ENCODE measurements around the gene MAP3K8. TPM values are rescaled to one million over a fixed set of nuclear protein-coding genes. Genes with fewer than 3 reads are reported as not detected.

MAP3K8 gene
- total and polyA plus RNA-seq, 7 experiments from 2014 or later = 0.28 to 102 (median 16.4) TPM; not detected in 1

- ChIA-PET CTCF (no interaction called here), POLR2A (no interaction called here)
- peaks cover 0 to 1% (median 0%) of the 10 kb centered on the region in 11 donors for H3K9me3 Mint-ChIP-seq
- H3K27ac Mint-ChIP-seq = peak overlapping the region in 4 of 9 donors; percentile 38 to 60 (median 43)
- ATAC-seq (peak; percentile 89), DNase-seq (peak in 1 of 9 donors; percentile 23)
- H3K27ac ChIP-seq (ENCODE audit: low read depth, low read length) = no peak overlapping the region
- H3K9me3 ChIP-seq (ENCODE audit: control insufficient read depth in 2 of 3, low read length in 3 of 3) = no peaks in the 10 kb centered on the region
- intact Hi-C loops (cut with micrococcal nuclease) = loop anchor here (1.0 to 5.0 kb wide), 2 partner anchors 33 to 35 kb away; no protein-coding TSS in a partner anchor
- H3K36me3 ChIP-seq (ENCODE audit: control insufficient read depth in 2 of 3, insufficient read depth in 3 of 3, low read length in 3 of 3) = no peaks in the 10 kb centered on the region
- peaks cover 12 to 53% of the 10 kb centered on the region in 2 donors for H3K4me1 ChIP-seq (ENCODE audit: control insufficient read depth in 2 of 2, insufficient read depth in 2 of 2, low read length in 2 of 2)
- H3K27me3 Mint-ChIP-seq = peaks cover 0 to 18% (median 0%) of the 10 kb centered on the region in 5 donors
- peak overlapping the region in 1 of 10 donors; percentile 33 for H3K4me3 Mint-ChIP-seq
- H3K36me3 Mint-ChIP-seq = peaks cover 0 to 17% (median 0%) of the 10 kb centered on the region in 5 donors
- H3K4me3 ChIP-seq (ENCODE audit: low read length) = no peak overlapping the region
- no peaks in the 10 kb centered on the region for H3K27me3 ChIP-seq (ENCODE audit: control insufficient read depth in 2 of 2, insufficient read depth in 2 of 2, low read length in 2 of 2)
- H3K4me1 Mint-ChIP-seq = peaks cover 37 to 78% (median 53%) of the 10 kb centered on the region in 7 donors
These were observed 59.9 kb downstream of the MAP3K8 start for GRCh38 chr10:30493609-30494530.

DNA sequence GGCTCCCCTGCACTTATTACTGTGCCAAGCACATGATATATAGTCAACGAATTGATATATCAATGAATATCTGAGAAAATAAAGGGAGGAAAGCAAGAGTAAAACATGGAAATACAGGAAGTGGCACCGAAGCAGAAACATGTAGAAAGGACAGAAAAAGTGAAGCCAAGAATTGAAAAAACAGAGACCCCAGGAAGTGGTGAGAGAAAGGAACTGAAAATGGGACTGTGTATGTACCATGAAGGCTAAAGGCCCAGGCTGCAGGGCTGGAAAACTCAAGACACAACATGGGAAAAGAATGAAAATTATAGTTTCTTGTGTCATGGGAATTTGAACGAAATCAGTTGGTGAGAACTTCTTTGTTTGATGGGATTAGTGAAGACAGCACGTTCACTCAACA is 60.6 kb downstream of the MAP3K8 start:
- no peak overlapping the region for H3K27ac ChIP-seq (ENCODE audit: low read depth, low read length)
- DNase-seq (no peak), ATAC-seq (no peak)
- intact Hi-C loops (cut with micrococcal nuclease) = loop anchor here in 1 of 2 donors (5.0 kb wide), 1 partner anchor 33 kb away; no protein-coding TSS in a partner anchor
- H3K36me3 Mint-ChIP-seq = peaks cover 0 to 16% (median 0%) of the 10 kb centered on the region in 5 donors
- H3K36me3 ChIP-seq (ENCODE audit: control insufficient read depth in 2 of 3, insufficient read depth in 3 of 3, low read length in 3 of 3) = no peaks in the 10 kb centered on the region
- peaks cover 0 to 1% (median 0%) of the 10 kb centered on the region in 11 donors for H3K9me3 Mint-ChIP-seq
- H3K9me3 ChIP-seq (ENCODE audit: control insufficient read depth in 2 of 3, low read length in 3 of 3) = no peaks in the 10 kb centered on the region
- H3K4me3 ChIP-seq (ENCODE audit: low read length) = no peak overlapping the region
- peaks cover 12 to 53% of the 10 kb centered on the region in 2 donors for H3K4me1 ChIP-seq (ENCODE audit: control insufficient read depth in 2 of 2, insufficient read depth in 2 of 2, low read length in 2 of 2)
- CTCF ChIA-PET = no interaction called here
- peak overlapping the region in 3 of 9 donors; percentile 6 to 46 (median 15) for H3K27ac Mint-ChIP-seq
- H3K4me3 Mint-ChIP-seq = peak overlapping the region in 1 of 10 donors; percentile 15
- POLR2A ChIA-PET = no interaction called here
- H3K27me3 ChIP-seq (ENCODE audit: control insufficient read depth in 2 of 2, insufficient read depth in 2 of 2, low read length in 2 of 2) = no peaks in the 10 kb centered on the region
- peaks cover 0 to 11% (median 0%) of the 10 kb centered on the region in 5 donors for H3K27me3 Mint-ChIP-seq
- H3K4me1 Mint-ChIP-seq = peaks cover 37 to 84% (median 53%) of the 10 kb centered on the region in 7 donors

GRCh38 chr10:30495687-30496086 is 61.7 kb downstream of the MAP3K8 start:
- DNase-seq (no peak), ATAC-seq (no peak)
- Mint-ChIP-seq H3K27ac (peak overlapping the region in 1 of 9 donors; percentile 10), H3K4me1 (peaks cover 37 to 87% (median 50%) of the 10 kb centered on the region in 7 donors), H3K9me3 (peaks cover 0 to 2% (median 0%) of the 10 kb centered on the region in 11 donors), H3K36me3 (peaks cover 0 to 14% (median 0%) of the 10 kb centered on the region in 5 donors), H3K27me3 (peaks cover 0 to 7% (median 0%) of the 10 kb centered on the region in 5 donors), H3K4me3 (no peak overlapping the region)
- intact Hi-C loops (cut with micrococcal nuclease) = no loop called here
- Histone ChIP-seq H3K9me3 (ENCODE audit: control insufficient read depth in 2 of 3, low read length in 3 of 3) (no peaks in the 10 kb centered on the region), H3K27me3 (ENCODE audit: control insufficient read depth in 2 of 2, insufficient read depth in 2 of 2, low read length in 2 of 2) (no peaks in the 10 kb centered on the region), H3K4me3 (ENCODE audit: low read length) (no peak overlapping the region), H3K36me3 (ENCODE audit: control insufficient read depth in 2 of 3, insufficient read depth in 3 of 3, low read length in 3 of 3) (no peaks in the 10 kb centered on the region), H3K4me1 (ENCODE audit: control insufficient read depth in 2 of 2, insufficient read depth in 2 of 2, low read length in 2 of 2) (peaks cover 12 to 56% of the 10 kb centered on the region in 2 donors), H3K27ac (ENCODE audit: low read depth, low read length) (no peak overlapping the region)
- ChIA-PET POLR2A (no interaction called here), CTCF (no interaction called here)

DNA sequence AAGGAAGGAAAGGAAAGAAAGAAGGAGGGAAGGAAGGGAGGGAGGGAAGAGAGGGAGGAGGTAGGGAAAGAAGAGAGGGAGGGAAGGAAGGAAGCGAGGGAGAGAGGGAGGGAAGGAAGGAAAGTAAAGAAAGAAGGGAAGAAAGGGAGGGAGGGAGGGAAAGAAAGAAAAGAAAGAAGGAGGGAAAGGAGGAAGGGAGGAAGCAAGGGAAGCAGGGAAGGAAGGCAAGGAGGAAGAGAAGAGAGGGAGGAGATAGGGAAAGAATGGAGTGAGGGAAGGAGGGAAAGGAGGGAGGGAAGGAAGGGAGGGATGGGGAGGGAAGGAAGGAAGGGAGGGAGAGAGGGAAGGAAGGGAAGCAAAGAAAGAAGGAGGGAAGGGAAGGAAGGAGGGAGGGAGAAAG is 65.8 kb downstream of the MAP3K8 start:
- peaks cover 0 to 7% (median 0%) of the 10 kb centered on the region in 5 donors for H3K36me3 Mint-ChIP-seq
- no peak for ATAC-seq
- CTCF ChIA-PET = no interaction called here

GRCh38 chr10:30500534-30500933 is 66.5 kb downstream of the MAP3K8 start:
- H3K27ac ChIP-seq (ENCODE audit: low read depth, low read length) = no peak overlapping the region
- peaks cover 0 to 6% (median 0%) of the 10 kb centered on the region in 5 donors for H3K36me3 Mint-ChIP-seq
- peaks cover 23 to 55% of the 10 kb centered on the region in 2 donors for H3K4me1 ChIP-seq (ENCODE audit: control insufficient read depth in 2 of 2, insufficient read depth in 2 of 2, low read length in 2 of 2)
- intact Hi-C loops (cut with micrococcal nuclease) = loop anchor here in 1 of 2 donors (2.0 to 5.0 kb wide), 2 partner anchors 43 to 64 kb away; no protein-coding TSS in a partner anchor
- peaks cover 0 to 5% (median 0%) of the 10 kb centered on the region in 5 donors for H3K27me3 Mint-ChIP-seq
- H3K27ac Mint-ChIP-seq = peak overlapping the region in 2 of 9 donors; percentile 18 to 68
- H3K4me1 Mint-ChIP-seq = peaks cover 32 to 87% (median 36%) of the 10 kb centered on the region in 7 donors
- H3K36me3 ChIP-seq (ENCODE audit: control insufficient read depth in 2 of 3, insufficient read depth in 3 of 3, low read length in 3 of 3) = no peaks in the 10 kb centered on the region
- H3K4me3 ChIP-seq (ENCODE audit: low read length) = no peak overlapping the region
- ChIA-PET POLR2A (no interaction called here), CTCF (no interaction called here)
- H3K9me3 ChIP-seq (ENCODE audit: control insufficient read depth in 2 of 3, low read length in 3 of 3) = no peaks in the 10 kb centered on the region
- H3K9me3 Mint-ChIP-seq = peaks cover 0 to 2% (median 0%) of the 10 kb centered on the region in 11 donors
- ATAC-seq (no peak), DNase-seq (no peak)
- peak overlapping the region in 1 of 10 donors; percentile 52 for H3K4me3 Mint-ChIP-seq
- no peaks in the 10 kb centered on the region for H3K27me3 ChIP-seq (ENCODE audit: control insufficient read depth in 2 of 2, insufficient read depth in 2 of 2, low read length in 2 of 2)

More for the DNA sequence above, 65.8 kb downstream of the MAP3K8 start:
- POLR2A ChIA-PET = no interaction called here
- H3K9me3 ChIP-seq (ENCODE audit: control insufficient read depth in 2 of 3, low read length in 3 of 3) = no peaks in the 10 kb centered on the region
- intact Hi-C loops (cut with micrococcal nuclease) = loop anchor here in 1 of 2 donors (2.0 to 5.0 kb wide), 2 partner anchors 43 to 63 kb away; no protein-coding TSS in a partner anchor
- no peaks in the 10 kb centered on the region for H3K36me3 ChIP-seq (ENCODE audit: control insufficient read depth in 2 of 3, insufficient read depth in 3 of 3, low read length in 3 of 3)
- no peak overlapping the region for H3K4me3 ChIP-seq (ENCODE audit: low read length)
- no peak for DNase-seq
- H3K27me3 ChIP-seq (ENCODE audit: control insufficient read depth in 2 of 2, insufficient read depth in 2 of 2, low read length in 2 of 2) = no peaks in the 10 kb centered on the region
- Mint-ChIP-seq H3K4me3 (no peak overlapping the region), H3K27ac (peak overlapping the region in 1 of 9 donors; percentile 25), H3K9me3 (peaks cover 0 to 2% (median 0%) of the 10 kb centered on the region in 11 donors), H3K27me3 (peaks cover 0 to 5% (median 0%) of the 10 kb centered on the region in 5 donors), H3K4me1 (peaks cover 32 to 86% (median 36%) of the 10 kb centered on the region in 7 donors)
- H3K27ac ChIP-seq (ENCODE audit: low read depth, low read length) = no peak overlapping the region
- peaks cover 23 to 55% of the 10 kb centered on the region in 2 donors for H3K4me1 ChIP-seq (ENCODE audit: control insufficient read depth in 2 of 2, insufficient read depth in 2 of 2, low read length in 2 of 2)

- DNase-seq = no peak
- H3K4me1 Mint-ChIP-seq = peaks cover 32 to 89% (median 36%) of the 10 kb centered on the region in 7 donors
- POLR2A ChIA-PET = interaction anchor here (1.2 kb wide), 1 partner anchor 10 kb away, joined by 5 read pairs; no protein-coding TSS in a partner anchor
- peak overlapping the region in 2 of 9 donors; percentile 18 to 39 for H3K27ac Mint-ChIP-seq
- H3K9me3 ChIP-seq (ENCODE audit: control insufficient read depth in 2 of 3, low read length in 3 of 3) = no peaks in the 10 kb centered on the region
- CTCF ChIA-PET = interaction anchor here (0.6 to 0.8 kb wide), 2 partner anchors 92 to 134 kb away, joined by 3 read pairs; no protein-coding TSS in a partner anchor
- H3K36me3 Mint-ChIP-seq = peaks cover 0 to 6% (median 0%) of the 10 kb centered on the region in 5 donors
- H3K4me3 ChIP-seq (ENCODE audit: low read length) = no peak overlapping the region
- H3K27ac ChIP-seq (ENCODE audit: low read depth, low read length) = no peak overlapping the region
- no peak for ATAC-seq
- H3K4me1 ChIP-seq (ENCODE audit: control insufficient read depth in 2 of 2, insufficient read depth in 2 of 2, low read length in 2 of 2) = peaks cover 23 to 55% of the 10 kb centered on the region in 2 donors
- H3K36me3 ChIP-seq (ENCODE audit: control insufficient read depth in 2 of 3, insufficient read depth in 3 of 3, low read length in 3 of 3) = no peaks in the 10 kb centered on the region
- peak overlapping the region in 1 of 10 donors; percentile 52 for H3K4me3 Mint-ChIP-seq
- H3K9me3 Mint-ChIP-seq = peaks cover 0 to 2% (median 0%) of the 10 kb centered on the region in 11 donors
- intact Hi-C loops (cut with micrococcal nuclease) = loop anchor here in 1 of 2 donors (2.0 to 5.0 kb wide), 2 partner anchors 44 to 64 kb away; no protein-coding TSS in a partner anchor
- peaks cover 0 to 9% (median 0%) of the 10 kb centered on the region in 5 donors for H3K27me3 Mint-ChIP-seq
- H3K27me3 ChIP-seq (ENCODE audit: control insufficient read depth in 2 of 2, insufficient read depth in 2 of 2, low read length in 2 of 2) = no peaks in the 10 kb centered on the region
These were observed 67.0 kb downstream of the MAP3K8 start for GRCh38 chr10:30500963-30501504.
